Motor neuron (in vitro differentiated cells): ENCODE measurements around the gene XCR1. TPM values are rescaled to one million over a fixed set of nuclear protein-coding genes. Genes with fewer than 3 reads are reported as not detected.
A peak's percentile ranks its signal among the peaks of the same experiment; 100 is the strongest.

Experiments
- ATAC-seq, 8 experiments: fragments of 200-7000 bp; cut with Tn5 transposase; replicated peaks in 6 of 8; 2 replicates each; pipeline ENCODE4 v1.8.0; 2021; ENCODE audit warnings: mild to moderate bottlenecking in 8 of 8, moderate library complexity in 8 of 8
- H3K27ac ChIP-seq, 2 donors: fragments of 250-450 bp; sonication (Bioruptor Pico); 2 replicates each; pipeline ENCODE4 v1.9.0; 2021; ENCODE audit warnings: antibody characterized with exemption in 2 of 2, mild to moderate bottlenecking in 2 of 2, moderate library complexity in 1 of 2
- H3K4me1 ChIP-seq, 2 donors: fragments of 250-450 bp; sonication (Bioruptor Pico); replicated peaks in 1 of 2; 2 replicates each; pipeline ENCODE4 v1.6.1; 2021; ENCODE audit warnings: antibody characterized with exemption in 2 of 2, mild to moderate bottlenecking in 2 of 2, moderate library complexity in 1 of 2
- H3K4me3 ChIP-seq, 5 donors: fragments of 250-450 bp; sonication (Bioruptor Pico); 2 replicates each; pipeline ENCODE4 v1.9.0; 2021; ENCODE audit warnings: antibody characterized with exemption in 5 of 5, mild to moderate bottlenecking in 5 of 5, moderate library complexity in 4 of 5
- WGBS, 10 experiments: fragments of 450-650 bp; shearing (Covaris generic); methylation state at CpG; one replicate each; pipeline ENCODE4 v1.0.0; 2022; 5-methylcytosine and 5-hydroxymethylcytosine counted together
- in situ Hi-C, 9 experiments: fragments of 400-800 bp; cut with MboI; loops; one replicate each; pipeline ENCODE4 v1.15.0; 2021; ENCODE audit warnings: low sequenced_read_pairs in 9 of 9, low pct_unique_long_range_greater_than_20kb in 2 of 9; ENCODE audit not compliant: unreplicated experiment in 9 of 9
- total RNA-seq, 8 experiments: library from RNA; unstranded; fragments of 300-600 nt; gene quantifications; 2 replicates each; pipeline versions ENCODE4 v1.2.3 to v1.2.4, GENCODE V29; 2022

Gene XCR1
- total RNA-seq, 8 experiments from 2014 or later, result 0.04 to 0.71 (median 0.18) TPM; not detected in 2

DNA sequence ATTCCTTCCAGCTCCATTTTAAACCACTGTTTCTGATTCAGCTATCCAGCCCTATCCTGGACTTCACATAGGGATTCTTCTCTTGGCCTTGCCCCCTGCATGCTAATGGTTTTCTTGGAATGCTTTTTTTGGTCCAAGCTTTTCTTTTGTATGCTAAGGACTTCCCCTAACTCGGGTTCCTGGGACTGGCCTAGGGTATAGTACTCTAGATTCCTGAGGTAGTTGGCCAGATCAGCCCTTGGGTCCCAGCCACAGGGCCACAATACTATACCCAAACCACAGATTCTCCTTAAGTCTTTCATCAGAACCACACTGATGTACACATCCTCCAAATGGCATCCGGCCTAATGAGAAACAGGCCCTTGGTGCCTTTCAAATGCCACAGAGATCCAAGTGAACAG, 34.5 kb downstream of the XCR1 start:
- no peak overlapping the region for H3K27ac ChIP-seq
- H3K4me3 ChIP-seq, result no peak overlapping the region
- 0 to 100% (median 20%) methylated on average over 1 to 2 of the region's 2 CpGs; no CpG with 5 or more reads in 3 of the 10 experiments for WGBS, 10 experiments
- no peak for ATAC-seq
- H3K4me1 ChIP-seq, result peaks cover 2 to 14% of the 10 kb centered on the region in 2 donors
- in situ Hi-C loops, result no loop called here

DNA sequence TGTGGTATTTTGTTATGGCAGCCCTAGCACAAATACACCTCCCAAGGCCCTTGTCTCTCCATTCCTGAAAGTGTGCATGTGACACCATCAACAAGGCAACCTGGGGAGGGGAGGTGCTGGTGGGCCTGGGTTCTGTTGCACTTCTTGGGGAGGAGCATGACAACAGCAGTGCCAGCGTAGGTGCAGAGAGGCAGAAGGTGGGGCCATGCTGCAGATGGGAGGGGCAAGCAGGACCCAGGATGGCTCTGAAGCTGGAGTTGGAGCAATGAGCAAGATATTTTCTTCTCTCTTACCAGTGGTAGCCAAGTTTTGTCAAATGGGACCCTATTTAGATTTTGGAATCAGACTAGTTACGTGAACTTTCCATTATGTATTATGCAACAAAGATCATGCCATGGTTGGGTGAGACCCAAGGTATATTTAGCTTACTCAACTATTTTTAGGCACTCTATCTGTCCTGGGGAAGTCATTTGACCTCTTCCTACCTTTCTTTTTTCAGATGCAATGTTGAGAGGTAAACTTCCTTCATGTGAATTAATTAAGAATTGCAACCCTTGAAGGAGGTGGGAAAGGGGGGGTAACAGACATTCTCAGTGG, 35.1 kb downstream of the XCR1 start:
- no peak for ATAC-seq
- no peak overlapping the region for H3K4me3 ChIP-seq
- in situ Hi-C loops, result no loop called here
- H3K27ac ChIP-seq, result no peak overlapping the region
- peaks cover 6 to 15% of the 10 kb centered on the region in 2 donors for H3K4me1 ChIP-seq
- 36 to 100% (median 100%) methylated on average over 1 to 2 of the region's 2 CpGs; no CpG with 5 or more reads in 1 of the 10 experiments for WGBS, 10 experiments

DNA sequence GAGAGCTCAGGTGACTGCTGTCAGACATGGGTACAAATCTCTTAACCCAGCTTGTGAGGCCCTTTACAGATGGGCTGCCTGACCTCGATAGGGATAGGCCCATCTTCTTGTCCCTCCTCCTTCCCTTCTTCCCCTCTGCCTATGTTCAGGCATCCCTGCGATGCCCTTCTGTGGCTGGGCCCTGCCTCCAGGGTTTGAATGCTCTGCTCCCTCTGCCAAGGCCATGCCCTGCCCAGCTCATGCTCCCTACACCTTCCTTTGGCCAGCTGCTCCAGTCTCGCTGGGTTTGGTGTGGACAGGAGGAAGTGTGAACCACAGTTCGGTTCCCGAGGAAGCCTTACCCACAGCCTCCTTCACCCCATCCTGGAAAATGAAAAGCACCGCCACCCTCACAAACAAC, 35.9 kb downstream of the XCR1 start:
- Histone ChIP-seq H3K4me3 (no peak overlapping the region), H3K4me1 (peaks cover 6 to 15% of the 10 kb centered on the region in 2 donors), H3K27ac (no peak overlapping the region)
- 67 to 100% (median 98%) methylated on average over 1 to 6 of the region's 6 CpGs; no CpG with 5 or more reads in 2 of the 10 experiments for WGBS, 10 experiments
- in situ Hi-C loops, result no loop called here
- no peak for ATAC-seq

DNA sequence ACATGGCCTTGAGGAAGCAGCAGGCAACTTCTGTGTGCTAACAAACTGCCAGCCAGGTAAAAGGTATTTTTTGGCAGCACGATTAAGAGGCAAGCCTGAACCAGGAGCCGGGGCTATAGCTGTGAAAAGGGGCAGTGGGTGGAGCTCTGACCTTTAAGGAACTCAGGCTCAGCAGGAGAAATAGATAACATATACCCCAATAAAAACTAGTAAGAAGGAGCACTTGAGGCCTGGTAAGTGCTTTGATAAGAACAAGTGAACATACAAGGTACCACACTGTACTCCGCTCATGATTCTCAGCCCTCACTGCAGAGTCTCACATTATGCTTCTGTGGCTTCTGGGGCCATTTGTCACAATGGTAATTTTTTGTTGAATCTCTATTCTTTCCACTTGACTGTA, 37.1 kb downstream of the XCR1 start:
- in situ Hi-C loops, result no loop called here
- 67 to 100% (median 92%) methylated on average over 1 to 3 of the region's 3 CpGs; no CpG with 5 or more reads in 3 of the 10 experiments for WGBS, 10 experiments
- no peak for ATAC-seq
- Histone ChIP-seq H3K4me3 (no peak overlapping the region), H3K4me1 (peaks cover 6 to 15% of the 10 kb centered on the region in 2 donors), H3K27ac (no peak overlapping the region)

DNA sequence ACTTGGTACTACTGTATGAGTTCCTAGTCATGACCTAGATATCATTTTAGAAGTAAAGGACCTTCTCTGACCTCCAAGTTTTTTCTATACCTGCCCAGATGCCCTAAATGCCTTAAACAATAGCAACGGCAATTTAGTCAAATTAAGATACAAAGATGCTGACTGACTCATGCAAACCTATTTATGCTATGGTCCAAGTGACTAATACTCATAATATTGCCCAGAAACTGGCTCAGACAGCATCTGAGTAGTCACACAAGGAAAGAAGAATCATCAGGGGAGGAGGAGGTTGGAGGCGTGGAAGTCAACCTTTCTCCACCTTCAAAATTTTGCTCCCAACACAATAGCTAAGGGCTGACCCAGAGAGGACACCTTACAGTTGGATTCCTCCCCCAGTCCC, 38.5 kb downstream of the XCR1 start:
- in situ Hi-C loops, result no loop called here
- Histone ChIP-seq H3K4me1 (peaks cover 6 to 9% of the 10 kb centered on the region in 2 donors), H3K27ac (no peak overlapping the region), H3K4me3 (no peak overlapping the region)
- WGBS, 10 experiments, result 0 to 100% (median 83%) methylated on average over 1 to 2 of the region's 2 CpGs; no CpG with 5 or more reads in 1 of the 10 experiments
- ATAC-seq, result peak in 4 of 8 experiments; percentile 13 to 62 (median 44)

DNA sequence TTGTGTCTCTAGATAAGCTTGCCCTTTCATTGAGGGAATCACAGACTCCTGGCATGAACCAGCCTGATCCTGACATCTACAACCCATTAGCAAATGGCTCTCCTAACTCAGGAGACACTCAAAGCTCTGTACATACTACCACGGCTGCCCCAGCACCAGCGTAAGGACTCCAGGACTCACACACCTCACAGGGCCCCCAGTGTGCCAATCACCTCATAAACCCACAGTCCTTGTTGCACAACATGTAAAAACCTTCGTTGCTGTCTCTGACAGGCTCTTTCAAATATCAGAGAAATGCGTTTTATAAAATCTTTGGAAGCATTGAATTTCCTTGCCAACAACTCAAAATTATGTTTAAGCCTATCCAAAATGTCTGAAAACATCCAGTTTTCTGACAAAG, 38.9 kb downstream of the XCR1 start:
- ATAC-seq, result peak in 1 of 8 experiments; percentile 21

DNA sequence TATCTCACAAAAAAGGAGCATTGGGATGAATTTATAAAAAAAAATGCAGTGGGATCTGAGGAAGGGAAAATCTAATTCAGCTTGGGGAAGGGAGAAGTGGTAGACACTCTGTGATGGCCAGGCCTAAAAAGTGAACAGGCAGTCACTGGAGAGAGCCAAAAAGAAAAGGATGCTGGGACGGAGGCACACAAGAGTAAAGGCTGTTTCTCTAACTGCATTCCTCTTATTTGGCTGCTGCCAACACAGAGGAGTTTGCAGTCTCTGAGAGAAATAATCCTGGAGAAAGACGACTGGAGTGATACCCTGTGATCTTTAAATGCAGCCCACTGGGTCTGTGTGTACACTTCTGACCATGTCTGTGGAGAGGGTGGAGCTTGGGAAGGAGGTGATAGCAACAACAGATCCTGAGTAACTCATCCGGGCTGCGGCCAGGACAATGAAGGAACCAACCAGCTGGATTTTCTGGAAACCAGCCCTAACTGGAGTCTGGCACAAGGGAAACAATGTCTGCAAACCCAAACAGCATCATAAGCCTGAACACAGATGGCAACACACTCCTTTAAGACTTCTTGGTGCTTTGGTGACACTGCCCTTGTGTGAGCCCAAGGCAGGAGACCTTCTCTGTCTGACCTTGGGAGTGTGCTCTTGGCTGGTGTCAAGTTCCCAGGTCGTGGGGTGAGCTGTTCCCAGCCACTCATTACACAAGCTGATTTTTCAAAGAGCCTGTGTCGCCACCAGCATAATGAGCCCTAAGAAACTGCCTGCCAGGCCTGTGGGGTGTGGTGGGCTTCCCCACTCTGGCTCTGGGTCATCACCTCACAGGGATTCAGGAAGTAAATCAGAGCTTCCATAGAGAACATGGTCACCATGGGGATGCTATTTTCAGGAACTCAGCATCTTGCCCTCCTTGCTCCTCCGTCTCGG, 39.7 kb downstream of the XCR1 start:
- ATAC-seq, result peak in 5 of 8 experiments; percentile 19 to 62 (median 33)
- in situ Hi-C loops, result no loop called here
- WGBS, 10 experiments, result 22 to 100% (median 65%) methylated on average over 1 to 7 of the region's 8 CpGs; no CpG with 5 or more reads in 3 of the 10 experiments
- no peak overlapping the region for H3K4me3 ChIP-seq
- H3K27ac ChIP-seq, result peak overlapping the region in 1 of 2 donors; percentile 6
- H3K4me1 ChIP-seq, result peaks cover 6 to 9% of the 10 kb centered on the region in 2 donors

More for the DNA sequence above, 38.9 kb downstream of the XCR1 start:
- H3K4me1 ChIP-seq, result peaks cover 6 to 9% of the 10 kb centered on the region in 2 donors
- H3K27ac ChIP-seq, result no peak overlapping the region
- 15 to 100% (median 87%) methylated on average over 1 to 4 of the region's 4 CpGs; no CpG with 5 or more reads in 2 of the 10 experiments for WGBS, 10 experiments
- H3K4me3 ChIP-seq, result no peak overlapping the region
- in situ Hi-C loops, result no loop called here

DNA sequence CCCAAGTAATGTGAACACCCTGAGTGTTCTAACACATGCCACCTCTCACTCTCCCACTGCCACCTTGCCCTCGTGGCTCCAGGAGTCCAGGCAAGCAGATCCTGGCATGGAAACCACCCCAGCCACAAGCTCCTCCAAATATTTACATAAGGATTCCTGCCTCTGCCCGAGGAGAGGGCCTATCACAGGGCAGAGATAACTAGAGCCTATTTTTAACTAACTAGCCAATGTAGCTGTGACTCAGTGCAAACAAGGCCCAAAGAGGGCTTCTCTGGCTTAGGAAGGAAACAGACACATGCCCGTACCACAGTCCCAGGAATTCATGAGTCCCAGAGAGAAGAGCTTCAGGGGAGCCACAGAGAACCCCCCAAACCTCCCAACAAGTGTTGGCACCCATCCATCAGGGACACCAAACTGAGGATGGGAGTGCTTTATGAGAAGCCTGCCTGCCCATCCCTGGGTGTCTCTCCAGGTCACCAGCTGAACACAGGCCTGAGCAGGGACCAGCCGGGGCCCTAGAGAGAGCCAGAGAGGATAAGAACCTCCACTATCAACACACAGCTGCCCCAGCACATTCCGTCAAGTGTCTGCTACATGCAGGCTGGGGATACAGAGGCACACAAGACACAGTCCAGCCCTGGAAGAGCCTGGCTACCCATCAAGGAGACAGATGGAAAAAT, 40.8 kb downstream of the XCR1 start:
- in situ Hi-C loops, result no loop called here
- Histone ChIP-seq H3K27ac (no peak overlapping the region), H3K4me3 (no peak overlapping the region), H3K4me1 (peaks cover 6 to 9% of the 10 kb centered on the region in 2 donors)
- WGBS, 10 experiments, result 0 to 100% (median 64%) methylated on average over 1 to 4 of the region's 5 CpGs; no CpG with 5 or more reads in 2 of the 10 experiments
- peak in 6 of 8 experiments; percentile 27 to 86 (median 58) for ATAC-seq

DNA sequence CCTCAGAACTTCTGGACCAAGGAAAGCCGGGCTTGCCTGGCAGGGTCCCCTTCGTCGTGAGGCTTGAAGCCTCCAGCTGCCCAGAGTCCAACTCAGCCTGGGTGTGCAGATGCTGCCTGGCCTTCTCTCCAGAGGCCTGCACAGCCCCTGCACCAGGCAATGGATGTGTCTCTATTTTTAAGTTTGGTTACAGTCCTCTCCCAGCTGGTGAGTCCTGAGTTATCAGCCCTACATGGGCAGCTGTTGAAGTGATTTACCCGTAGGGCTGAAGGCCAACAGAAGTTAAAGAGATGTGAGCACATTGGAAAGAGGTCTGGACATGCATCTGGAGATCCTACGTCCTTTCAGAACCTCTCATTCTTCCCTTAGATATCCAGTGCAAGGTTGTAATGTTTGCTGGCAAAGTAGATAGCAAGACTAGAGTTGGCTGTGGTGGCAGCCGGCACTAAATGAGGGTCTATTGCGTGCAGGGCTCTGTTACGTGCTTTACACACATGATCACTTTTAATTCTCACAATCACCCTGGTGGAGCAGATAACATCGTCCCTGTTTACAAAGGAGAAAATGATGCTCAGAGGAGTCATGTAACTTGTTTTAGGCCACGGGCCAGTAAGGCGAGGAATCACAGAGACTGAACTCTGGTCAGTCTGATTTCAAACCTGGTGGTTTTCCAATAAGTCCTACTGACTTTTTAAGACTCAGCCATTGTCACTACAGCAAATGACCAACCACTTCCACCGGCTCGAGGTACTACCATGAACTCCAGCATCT, 41.6 kb downstream of the XCR1 start:
- peaks cover 6 to 9% of the 10 kb centered on the region in 2 donors for H3K4me1 ChIP-seq
- in situ Hi-C loops, result no loop called here
- no peak for ATAC-seq
- 37 to 100% (median 94%) methylated on average over 2 to 8 of the region's 13 CpGs; no CpG with 5 or more reads in 1 of the 10 experiments for WGBS, 10 experiments
- H3K27ac ChIP-seq, result no peak overlapping the region
- H3K4me3 ChIP-seq, result no peak overlapping the region

DNA sequence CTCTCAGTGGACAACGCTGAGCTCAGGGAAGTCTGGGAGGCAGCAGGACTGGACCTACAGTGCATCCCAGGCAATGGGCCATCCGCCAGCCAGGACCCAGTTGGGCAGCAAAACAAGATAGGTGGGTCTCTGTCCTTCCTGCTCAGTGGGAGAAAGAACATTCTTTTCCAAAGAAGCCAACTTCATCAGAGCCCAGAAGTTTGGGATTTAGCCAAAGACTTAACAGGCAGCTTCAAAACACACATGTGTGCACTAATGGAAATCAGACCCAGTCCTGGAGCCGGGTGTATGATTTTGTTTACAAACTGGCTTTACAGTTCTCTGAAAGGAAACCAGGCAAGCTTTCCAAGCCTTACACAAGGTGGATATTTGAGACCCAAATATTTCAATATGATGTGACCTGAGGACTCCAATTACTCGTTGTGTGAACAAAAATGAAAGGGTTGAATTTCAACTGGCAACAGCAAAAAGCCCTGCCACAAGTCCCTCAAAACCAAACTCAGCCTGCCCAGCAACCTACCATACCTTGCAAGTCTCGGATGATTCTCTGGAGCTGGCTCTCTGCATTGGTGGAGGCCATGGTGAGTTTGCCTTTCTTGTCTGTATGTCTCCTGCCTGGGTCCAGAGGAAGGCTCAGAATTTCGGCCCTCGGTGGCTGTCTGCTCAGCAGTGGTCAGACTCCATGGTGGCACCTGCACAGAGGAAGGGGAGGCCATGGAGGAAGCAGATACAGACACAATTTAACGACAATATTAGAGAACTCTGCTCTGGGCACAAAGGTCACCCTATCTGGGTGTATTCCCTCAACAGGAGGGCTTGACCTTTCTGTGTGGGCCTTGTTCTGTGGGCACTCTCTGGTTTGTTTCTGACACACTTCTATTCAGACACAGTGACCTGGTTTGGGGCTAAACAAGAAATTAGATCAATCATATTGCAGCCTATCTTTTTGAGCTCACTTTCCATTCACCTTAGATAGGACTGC, 42.7 kb downstream of the XCR1 start:
- 0 to 100% (median 93%) methylated on average over 1 to 7 of the region's 8 CpGs; no CpG with 5 or more reads in 2 of the 10 experiments for WGBS, 10 experiments
- no peak for ATAC-seq

DNA sequence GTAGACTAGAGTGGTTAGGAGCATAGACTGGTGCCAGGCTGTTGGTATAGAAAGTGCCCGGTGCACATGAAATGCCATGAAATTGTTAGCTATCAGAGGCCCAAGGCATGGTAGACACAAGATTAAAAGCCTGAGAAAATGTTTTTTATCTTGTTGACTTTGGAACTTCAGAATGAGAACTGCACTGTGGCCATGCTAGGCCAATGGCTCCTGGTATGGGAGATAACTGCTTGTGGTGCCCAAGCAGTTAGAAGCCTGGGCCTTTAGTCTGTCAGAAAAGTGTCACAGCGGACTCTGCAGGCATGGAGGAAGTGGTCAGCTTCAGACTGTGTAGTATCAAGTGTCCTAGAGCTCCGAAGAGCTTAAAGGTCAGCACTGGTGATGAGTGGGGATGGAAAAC, 43.5 kb downstream of the XCR1 start:
- WGBS, 10 experiments, result 72 to 100% (median 87%) methylated on average over 1 to 3 of the region's 3 CpGs; no CpG with 5 or more reads in 2 of the 10 experiments
- in situ Hi-C loops, result no loop called here
- Histone ChIP-seq H3K4me1 (peaks cover 6 to 9% of the 10 kb centered on the region in 2 donors), H3K4me3 (no peak overlapping the region), H3K27ac (no peak overlapping the region)
- no peak for ATAC-seq

More for the DNA sequence above, 42.7 kb downstream of the XCR1 start:
- no peak overlapping the region for H3K4me3 ChIP-seq
- in situ Hi-C loops, result no loop called here
- H3K4me1 ChIP-seq, result peaks cover 6 to 9% of the 10 kb centered on the region in 2 donors
- H3K27ac ChIP-seq, result no peak overlapping the region
